Uterus (tissue), 2 donors: Measurements from ENCODE around the gene PSME3IP1.

Experiments used
- CTCF ChIP-seq, 4 experiments: fragments of 200-600 bp in 2 of 4; fragments of 450-650 bp in 2 of 4; sonication (generic) in 2 of 4; IDR thresholded peaks; one replicate each; pipeline ENCODE4 v1.5.1; 2016 to 2019; ENCODE audit warnings: antibody characterized with exemption in 4 of 4, mild to moderate bottlenecking in 2 of 4, moderate library complexity in 1 of 4
- POLR2A ChIP-seq, 2 donors: fragments of 450-650 bp; IDR thresholded peaks; one replicate each; pipeline ENCODE4 v1.6.1; 2016; ENCODE audit warnings: antibody characterized with exemption in 2 of 2, mild to moderate bottlenecking in 1 of 2, moderate library complexity in 1 of 2

- TF ChIP-seq CTCF (IDR thresholded peaks at IDR 0.05) = no peak
- no peak for TF ChIP-seq POLR2A (IDR thresholded peaks at IDR 0.05)
Observed at GRCh38 chr16:57148481-57148880, 37.4 kb downstream of the PSME3IP1 start.
